Measurements from ENCODE around the gene TBC1D30.
A peak's percentile ranks its signal among the peaks of the same experiment; 100 is the strongest.
"Not testable (repeated sequence)": the region's sequence is repeated elsewhere in the genome, so short reads cannot be mapped to it uniquely, and the experiment has no call there.

TBC1D30 gene

GRCh38 chr12:64806593-64807460 is 17.6 kb upstream of the TBC1D30 start:
- no peak for DNase-seq

GRCh38 chr12:64808110-64808509 is 16.3 kb upstream of the TBC1D30 start:
- DNase-seq, result no peak

GRCh38 chr12:64810831-64811230 is 13.6 kb upstream of the TBC1D30 start:
- no peak for DNase-seq

GRCh38 chr12:64813723-64814122 is 10.7 kb upstream of the TBC1D30 start:
- DNase-seq, result no peak

GRCh38 chr12:64814432-64814831 is 10.0 kb upstream of the TBC1D30 start:
- DNase-seq, result no peak

- no peak for DNase-seq
Measured at GRCh38 chr12:64819816-64820402, 4.5 kb upstream of the TBC1D30 start.

- DNase-seq, result no peak
Measured at GRCh38 chr12:64820593-64820992, 3.9 kb upstream of the TBC1D30 start.

- DNase-seq, result no peak
Measured at GRCh38 chr12:64821116-64821630, 3.3 kb upstream of the TBC1D30 start.

- no peak for DNase-seq
Measured at GRCh38 chr12:64824130-64824499, 332 bp upstream of the TBC1D30 start.

GRCh38 chr12:64825143-64826021 is 935 bp downstream of the TBC1D30 start:
- peak in 1 of 2 donors; percentile 9 for DNase-seq

- DNase-seq, result peak; percentile 46 to 67
Measured at GRCh38 chr12:64826234-64826633, 1.8 kb downstream of the TBC1D30 start.

- no peak for DNase-seq
Measured at GRCh38 chr12:64828713-64829112, 4.3 kb downstream of the TBC1D30 start.

- DNase-seq, result no peak
Measured at GRCh38 chr12:64833928-64834327, 9.5 kb downstream of the TBC1D30 start.

- no peak for DNase-seq
Measured at GRCh38 chr12:64835901-64836300, 11.5 kb downstream of the TBC1D30 start.

- no peak for DNase-seq
Measured at GRCh38 chr12:64836856-64837255, 12.4 kb downstream of the TBC1D30 start.

GRCh38 chr12:64837427-64837826 is 13.0 kb downstream of the TBC1D30 start:
- DNase-seq, result no peak

GRCh38 chr12:64840119-64840518 is 15.7 kb downstream of the TBC1D30 start:
- DNase-seq, result no peak

GRCh38 chr12:64840949-64841717 is 16.7 kb downstream of the TBC1D30 start:
- DNase-seq, result no peak

- not testable (repeated sequence) for DNase-seq
Measured at GRCh38 chr12:64848409-64848808, 24.0 kb downstream of the TBC1D30 start.

- no peak for DNase-seq
Measured at GRCh38 chr12:64858882-64859605, 34.6 kb downstream of the TBC1D30 start.

- no peak for DNase-seq
Measured at GRCh38 chr12:64860446-64860998, 36.1 kb downstream of the TBC1D30 start.

Measured in stimulated activated CD4-positive, alpha-beta T cell treated with anti-CD3 and anti-CD28 coated beads, Interleukin-2, amount 100 ng/mL, for 24 hours (primary cell).